HAP-1 (cell line): Measurements from ENCODE around the gene TCF4.

Experiments
- DNase-seq, 2 experiments: peaks; one replicate each; pipeline ENCODE4 v3.0.0-alpha.2; 2016 to 2020; ENCODE audit warnings: low spot score in 2 of 2
- H3K27me3 ChIP-seq: fragments of 250-450 bp; sonication (Bioruptor Pico); 2 replicates; pipeline ENCODE4 v1.5.1; 2020; ENCODE audit warnings: low read depth, mild to moderate bottlenecking, moderate library complexity
- H3K36me3 ChIP-seq: fragments of 250-450 bp; sonication (Bioruptor Pico); replicated peaks from 2 replicates; pipeline ENCODE4 v1.5.1; 2020; ENCODE audit warnings: mild to moderate bottlenecking
- H3K4me1 ChIP-seq: fragments of 250-450 bp; sonication (Bioruptor Pico); 2 replicates; pipeline ENCODE4 v1.5.1; 2020; ENCODE audit warnings: mild to moderate bottlenecking
- H3K4me3 ChIP-seq: fragments of 250-450 bp; sonication (Bioruptor Pico); 2 replicates; pipeline ENCODE4 v1.5.1; 2020; ENCODE audit warnings: mild to moderate bottlenecking, moderate library complexity
- H3K9me3 ChIP-seq: fragments of 250-450 bp; sonication (Bioruptor Pico); 2 replicates; pipeline ENCODE4 v1.5.1; 2020; ENCODE audit warnings: mild to moderate bottlenecking, moderate library complexity
- in situ Hi-C: fragments of 300-500 bp; cut with MboI; formaldehyde crosslinking; loops from 3 replicates; pipeline ENCODE4 v1.14.3; 2020; ENCODE audit warnings: low sequenced_read_pairs, inconsistent platforms, mixed read lengths

Gene TCF4

DNA sequence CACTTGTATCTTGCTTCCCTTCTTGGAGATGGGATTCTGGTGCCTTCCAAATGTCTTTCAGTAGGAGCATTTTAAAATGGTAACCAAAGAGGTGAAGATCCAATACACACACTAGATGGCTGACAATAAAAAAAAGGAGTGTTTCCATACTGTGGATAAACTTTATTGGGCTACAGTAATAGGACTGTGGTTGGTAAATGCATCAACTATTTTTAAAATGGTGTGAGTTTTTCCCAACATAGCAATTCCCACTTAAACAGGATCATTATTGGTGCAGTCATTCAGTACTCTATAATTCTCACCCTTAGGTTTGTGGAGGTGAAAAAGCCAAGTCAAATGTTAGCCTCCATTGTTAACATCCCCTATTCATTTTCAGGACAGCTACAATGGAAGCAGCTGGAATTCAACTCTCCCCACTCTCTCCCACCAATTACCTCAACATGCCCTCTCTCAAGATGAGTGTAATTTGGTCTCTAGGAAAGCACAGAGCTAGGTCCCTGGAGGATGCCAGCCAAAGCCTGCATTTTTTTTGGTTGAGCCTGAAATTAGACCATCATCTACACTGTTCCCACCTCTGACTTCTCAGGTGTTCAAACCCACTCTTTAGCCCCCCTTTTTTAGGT lies 273.3 kb downstream of the TCF4 start:
- H3K4me3 ChIP-seq: no peak overlapping the region
- no peaks in the 10 kb centered on the region for H3K27me3 ChIP-seq
- no peaks in the 10 kb centered on the region for H3K36me3 ChIP-seq
- DNase-seq: no peak
- in situ Hi-C loops: no loop called here
- H3K9me3 ChIP-seq: no peaks in the 10 kb centered on the region
- peaks cover 32% of the 10 kb centered on the region for H3K4me1 ChIP-seq

DNA sequence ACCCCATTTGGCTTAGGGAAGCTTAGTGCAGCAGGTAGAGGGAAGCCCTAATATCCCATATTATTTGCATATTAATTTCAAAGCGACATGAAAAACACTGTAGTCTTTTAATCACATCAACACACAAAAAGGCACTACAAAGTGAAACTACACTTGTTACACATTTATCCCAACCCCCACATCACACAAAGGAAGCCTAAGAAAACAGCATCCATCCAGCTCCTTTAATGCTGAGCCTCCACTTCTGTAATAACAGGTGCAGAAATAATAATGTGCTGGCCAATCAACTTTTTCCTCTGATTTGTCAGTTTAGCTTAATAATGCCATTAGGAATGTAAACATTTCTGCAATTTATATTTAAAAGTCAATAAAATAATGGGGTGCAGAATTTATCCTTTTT lies 274.0 kb downstream of the TCF4 start:
- H3K4me3 ChIP-seq: no peak overlapping the region
- in situ Hi-C loops: no loop called here
- no peaks in the 10 kb centered on the region for H3K27me3 ChIP-seq
- peaks cover 34% of the 10 kb centered on the region for H3K4me1 ChIP-seq
- H3K9me3 ChIP-seq: no peaks in the 10 kb centered on the region
- DNase-seq: no peak
- no peaks in the 10 kb centered on the region for H3K36me3 ChIP-seq

DNA sequence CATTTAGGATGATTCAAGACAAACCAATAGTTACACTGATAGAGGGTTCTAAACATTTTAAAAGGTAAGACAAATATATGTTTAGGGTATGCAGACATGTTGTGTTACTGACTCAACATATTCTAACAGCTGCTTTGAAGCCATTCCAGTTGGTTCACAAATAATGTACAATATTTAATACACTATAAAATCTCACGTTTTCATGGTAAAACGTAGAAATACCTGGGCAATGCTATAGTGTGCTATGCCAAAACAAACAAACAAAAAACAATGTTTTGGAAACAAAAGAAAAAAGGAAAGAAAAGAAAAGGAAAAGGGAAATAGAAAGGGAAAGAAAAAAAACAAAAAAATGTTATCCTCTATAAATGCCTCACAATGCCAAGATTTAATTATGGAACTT lies 277.1 kb downstream of the TCF4 start:
- Histone ChIP-seq H3K4me1 (peaks cover 34% of the 10 kb centered on the region), H3K27me3 (no peaks in the 10 kb centered on the region), H3K36me3 (no peaks in the 10 kb centered on the region), H3K4me3 (no peak overlapping the region), H3K9me3 (no peaks in the 10 kb centered on the region)
- no peak for DNase-seq
- in situ Hi-C loops: no loop called here

DNA sequence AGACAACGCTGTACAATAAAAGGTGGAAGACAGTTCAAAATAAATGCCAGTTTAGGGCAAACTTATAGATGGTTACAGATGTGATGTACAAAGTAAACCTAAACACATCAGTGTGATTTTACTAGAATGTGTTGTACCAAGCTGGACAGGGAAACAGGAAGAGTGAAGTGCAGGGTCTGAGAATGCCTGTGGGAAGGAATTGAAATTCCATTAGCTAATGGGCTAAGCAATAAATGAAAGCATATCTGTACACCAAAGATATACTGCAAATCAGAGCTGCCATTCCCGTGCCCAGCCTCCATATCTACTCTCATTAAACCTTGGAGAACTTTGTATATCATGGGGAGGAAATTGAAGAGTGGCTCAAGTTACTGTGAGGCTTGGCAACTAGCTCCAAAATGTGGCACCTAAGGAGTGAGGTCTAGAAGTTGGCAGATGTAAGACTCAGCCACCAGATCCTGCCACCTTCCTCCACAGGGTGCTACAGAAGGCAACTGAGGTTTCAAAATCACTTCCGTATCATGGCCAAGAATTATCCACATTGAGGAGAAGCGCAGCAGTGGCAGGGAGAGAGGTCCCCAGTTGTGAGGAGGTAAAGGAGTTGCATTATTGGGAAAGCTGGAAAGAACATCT lies 277.8 kb downstream of the TCF4 start:
- no peaks in the 10 kb centered on the region for H3K9me3 ChIP-seq
- H3K36me3 ChIP-seq: no peaks in the 10 kb centered on the region
- in situ Hi-C loops: no loop called here
- peaks cover 34% of the 10 kb centered on the region for H3K4me1 ChIP-seq
- DNase-seq: no peak
- no peaks in the 10 kb centered on the region for H3K27me3 ChIP-seq
- H3K4me3 ChIP-seq: no peak overlapping the region

DNA sequence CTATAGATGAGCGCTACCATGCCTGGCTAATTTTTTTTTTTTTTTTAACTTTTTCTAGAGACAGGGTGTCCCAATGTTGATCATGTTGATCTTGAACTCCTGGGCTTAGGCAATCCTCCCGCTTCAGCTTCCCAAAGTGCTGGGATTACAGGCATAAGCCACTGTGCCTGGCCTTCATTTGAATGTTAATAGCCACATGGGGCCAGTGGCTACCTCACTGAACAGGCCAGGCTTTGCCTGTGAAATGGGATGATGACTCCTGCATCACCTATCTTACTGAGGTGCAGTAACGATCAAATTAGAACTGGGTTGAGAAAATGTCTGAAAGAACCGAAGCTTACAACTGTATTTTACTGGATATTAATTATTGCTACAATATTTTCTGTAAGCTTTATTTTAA lies 278.7 kb downstream of the TCF4 start:
- peaks cover 28% of the 10 kb centered on the region for H3K4me1 ChIP-seq
- H3K36me3 ChIP-seq: no peaks in the 10 kb centered on the region
- H3K9me3 ChIP-seq: no peaks in the 10 kb centered on the region
- H3K4me3 ChIP-seq: no peak overlapping the region
- DNase-seq: no peak
- in situ Hi-C loops: no loop called here
- no peaks in the 10 kb centered on the region for H3K27me3 ChIP-seq

DNA sequence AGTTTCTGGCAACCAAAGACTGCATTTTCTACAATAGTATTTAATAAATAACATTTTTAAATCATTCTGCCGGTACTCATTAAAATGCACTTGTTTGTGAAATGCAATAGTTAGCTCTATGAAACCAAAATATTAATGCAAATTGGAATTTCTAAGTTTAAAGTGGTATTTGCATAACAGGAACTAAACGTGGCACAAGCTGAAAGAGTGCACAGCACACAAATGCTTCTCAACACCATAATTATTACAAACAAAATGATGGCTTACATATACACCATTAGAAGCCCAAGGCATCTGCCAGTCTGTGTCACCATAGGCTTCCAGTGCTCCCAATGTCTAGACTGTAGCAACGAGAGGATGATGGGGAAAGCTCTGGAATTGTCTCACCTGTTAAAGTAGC lies 280.5 kb downstream of the TCF4 start:
- Histone ChIP-seq H3K27me3 (no peaks in the 10 kb centered on the region), H3K36me3 (no peaks in the 10 kb centered on the region), H3K4me1 (peaks cover 10% of the 10 kb centered on the region), H3K9me3 (no peaks in the 10 kb centered on the region), H3K4me3 (no peak overlapping the region)
- no peak for DNase-seq
- in situ Hi-C loops: no loop called here

DNA sequence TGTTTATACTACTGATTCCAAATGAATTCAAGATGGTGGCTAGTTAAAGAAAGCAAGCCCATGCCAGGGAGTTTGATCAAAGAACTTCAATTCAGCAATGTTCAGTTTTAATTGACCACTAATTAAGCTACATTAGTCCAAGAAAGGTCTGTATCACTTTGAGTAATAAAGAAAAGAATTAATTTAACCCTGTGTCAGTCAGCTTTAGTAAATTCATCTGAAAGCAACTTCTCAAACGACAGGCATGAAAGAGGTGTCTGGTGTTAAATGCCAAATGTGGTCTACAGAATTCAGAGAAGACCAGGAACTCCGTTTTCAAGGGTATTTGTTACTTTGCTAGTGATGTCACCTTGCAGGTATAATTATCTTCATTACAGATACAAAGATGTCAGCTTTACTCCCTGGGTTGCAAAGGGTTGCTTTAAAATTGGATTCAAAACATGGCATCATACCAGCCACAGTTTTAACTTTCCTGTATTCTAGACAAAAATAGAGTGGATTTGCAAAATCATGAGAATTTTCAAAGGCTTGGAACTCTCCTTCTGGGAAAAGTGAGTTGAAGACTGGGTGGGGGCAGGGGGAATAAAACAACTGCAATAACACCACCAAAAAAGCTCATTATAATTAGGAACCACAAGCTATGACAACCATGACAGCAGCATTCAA lies 281.5 kb downstream of the TCF4 start:
- no peak for DNase-seq
- peaks cover 15% of the 10 kb centered on the region for H3K4me1 ChIP-seq
- H3K27me3 ChIP-seq: no peaks in the 10 kb centered on the region
- in situ Hi-C loops: no loop called here
- H3K36me3 ChIP-seq: no peaks in the 10 kb centered on the region
- H3K9me3 ChIP-seq: no peaks in the 10 kb centered on the region
- no peak overlapping the region for H3K4me3 ChIP-seq

DNA sequence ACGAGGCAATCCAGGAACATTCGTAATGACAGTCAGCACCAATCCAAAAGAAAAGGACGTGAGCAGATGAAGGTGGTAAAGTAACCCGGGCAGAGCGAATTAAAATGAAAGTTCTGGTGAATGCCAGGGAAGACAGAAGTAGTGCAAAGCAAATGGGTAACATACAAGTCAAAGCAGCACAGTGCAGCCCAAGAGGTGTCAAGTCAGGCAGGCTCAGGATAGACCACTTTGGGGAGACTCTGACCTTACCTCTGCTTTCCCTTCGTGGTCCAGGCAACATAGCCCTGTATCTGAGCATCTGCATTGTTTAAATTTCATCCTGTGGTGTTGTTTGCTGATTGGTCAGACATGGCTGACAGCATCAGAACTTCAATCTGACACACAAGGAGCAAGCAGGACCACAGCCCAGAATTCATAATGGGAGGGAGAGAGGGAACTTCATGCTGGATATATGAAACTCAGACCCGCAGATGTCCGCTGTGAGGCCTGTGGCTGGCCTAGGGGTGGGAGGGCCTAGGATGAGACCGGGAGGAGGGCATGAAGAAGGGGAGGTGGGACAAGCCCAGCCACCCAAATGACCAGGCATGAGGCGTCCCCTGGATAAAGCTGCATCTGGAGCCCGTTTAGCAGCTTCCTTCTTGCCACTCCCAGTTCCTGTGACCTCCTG lies 285.7 kb downstream of the TCF4 start:
- Histone ChIP-seq H3K27me3 (no peaks in the 10 kb centered on the region), H3K36me3 (no peaks in the 10 kb centered on the region), H3K9me3 (no peaks in the 10 kb centered on the region), H3K4me3 (no peak overlapping the region), H3K4me1 (peaks cover 8% of the 10 kb centered on the region)
- in situ Hi-C loops: no loop called here
- no peak for DNase-seq

DNA sequence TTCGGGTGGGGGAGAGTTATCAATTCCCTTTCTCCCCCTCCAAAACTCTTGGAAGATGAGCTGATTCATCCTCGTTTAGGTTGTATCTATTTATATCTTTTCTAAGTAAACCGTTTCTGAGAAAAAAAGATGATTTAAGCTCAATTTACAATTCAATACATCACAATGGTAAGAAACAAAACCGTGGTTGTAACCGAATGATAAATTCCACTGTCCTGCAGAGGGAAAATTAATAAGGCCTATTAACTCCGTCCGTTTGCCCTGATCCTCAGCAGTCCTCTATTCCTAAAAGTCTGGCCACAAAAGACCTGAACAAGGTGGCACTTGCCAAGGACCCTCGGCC lies 286.2 kb downstream of the TCF4 start:
- in situ Hi-C loops: no loop called here
- no peaks in the 10 kb centered on the region for H3K36me3 ChIP-seq
- H3K4me3 ChIP-seq: no peak overlapping the region
- H3K27me3 ChIP-seq: no peaks in the 10 kb centered on the region
- DNase-seq: peak in 1 of 2 experiments; percentile 40
- H3K4me1 ChIP-seq: peaks cover 8% of the 10 kb centered on the region
- no peaks in the 10 kb centered on the region for H3K9me3 ChIP-seq

DNA sequence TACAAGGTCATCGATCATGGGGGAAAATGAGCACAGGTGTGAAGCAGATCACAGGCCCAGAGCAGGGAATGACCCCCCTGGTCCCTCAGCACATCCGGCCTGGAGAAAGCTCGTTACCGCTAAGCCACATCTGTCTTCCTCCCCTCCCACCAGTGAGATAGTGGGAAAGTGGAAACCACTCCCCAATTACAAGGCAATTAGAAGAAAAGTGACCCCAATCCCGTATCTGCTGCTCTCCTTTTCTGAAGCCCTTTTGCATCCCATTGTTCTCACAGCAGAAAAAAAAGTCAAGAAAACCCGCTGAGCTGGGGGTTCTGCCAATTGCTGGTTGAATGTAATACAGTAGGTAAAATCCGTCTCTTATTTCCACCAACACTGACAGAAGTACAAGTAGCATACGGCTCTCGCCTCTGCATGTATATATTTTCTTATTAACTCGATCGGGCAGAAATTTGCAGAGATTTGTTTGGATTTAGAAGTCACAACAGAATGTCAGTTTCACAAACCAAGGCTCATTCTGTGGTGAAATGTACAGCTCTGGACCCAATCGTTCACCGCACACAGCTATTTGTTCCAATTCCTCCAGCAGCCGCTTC lies 287.0 kb downstream of the TCF4 start:
- DNase-seq: no peak
- Histone ChIP-seq H3K4me3 (no peak overlapping the region), H3K36me3 (no peaks in the 10 kb centered on the region), H3K9me3 (no peaks in the 10 kb centered on the region), H3K27me3 (no peaks in the 10 kb centered on the region), H3K4me1 (peaks cover 8% of the 10 kb centered on the region)
- in situ Hi-C loops: no loop called here

DNA sequence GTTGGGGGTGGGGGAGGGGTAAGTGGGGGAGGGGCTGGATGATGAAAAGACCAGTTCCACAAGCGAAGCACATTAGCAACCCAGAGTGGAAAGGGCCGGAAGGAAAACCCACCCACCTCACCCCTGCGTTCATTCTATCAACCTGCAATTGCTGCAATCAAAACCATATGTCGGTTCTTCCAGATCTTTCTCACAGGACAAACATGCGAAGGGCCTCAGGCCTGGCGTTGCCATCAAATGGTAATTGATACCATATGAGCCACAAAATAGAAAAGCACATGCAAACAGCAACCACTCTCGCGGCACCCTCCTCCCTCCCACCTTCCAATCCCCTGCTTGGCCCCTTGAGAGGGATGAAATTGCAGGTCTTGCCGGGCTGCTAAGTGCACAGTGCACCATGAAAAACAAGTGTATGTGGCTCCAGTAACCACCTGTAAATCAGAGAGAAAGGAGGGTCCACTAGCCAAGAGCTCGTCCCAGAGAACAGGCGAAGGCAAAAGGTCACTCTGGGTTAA lies 287.5 kb downstream of the TCF4 start:
- DNase-seq: no peak
- peaks cover 8% of the 10 kb centered on the region for H3K4me1 ChIP-seq
- H3K27me3 ChIP-seq: no peaks in the 10 kb centered on the region
- in situ Hi-C loops: no loop called here
- no peak overlapping the region for H3K4me3 ChIP-seq
- no peaks in the 10 kb centered on the region for H3K36me3 ChIP-seq
- H3K9me3 ChIP-seq: no peaks in the 10 kb centered on the region

DNA sequence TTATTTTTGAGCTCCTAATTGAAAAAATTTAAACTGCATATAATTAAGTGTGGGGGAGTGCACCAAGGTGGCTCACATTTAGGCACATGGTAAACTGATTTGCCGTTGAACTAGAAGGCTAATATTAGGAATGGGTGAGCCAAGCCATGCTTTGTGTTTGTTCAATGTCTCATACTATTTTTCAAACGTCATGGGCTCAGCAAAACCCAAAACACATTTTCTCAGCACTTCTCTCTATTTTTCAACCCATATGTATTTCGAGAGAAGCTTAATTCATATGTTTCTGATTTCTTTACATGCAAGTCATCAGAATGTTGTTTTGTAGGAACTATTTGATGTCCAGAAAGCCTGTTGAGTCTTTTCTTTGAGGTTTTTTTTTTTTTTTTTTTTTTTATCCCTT lies 291.2 kb downstream of the TCF4 start:
- Histone ChIP-seq H3K9me3 (no peaks in the 10 kb centered on the region), H3K4me3 (no peak overlapping the region), H3K4me1 (peaks cover 4% of the 10 kb centered on the region), H3K36me3 (no peaks in the 10 kb centered on the region), H3K27me3 (no peaks in the 10 kb centered on the region)
- in situ Hi-C loops: no loop called here
- no peak for DNase-seq

DNA sequence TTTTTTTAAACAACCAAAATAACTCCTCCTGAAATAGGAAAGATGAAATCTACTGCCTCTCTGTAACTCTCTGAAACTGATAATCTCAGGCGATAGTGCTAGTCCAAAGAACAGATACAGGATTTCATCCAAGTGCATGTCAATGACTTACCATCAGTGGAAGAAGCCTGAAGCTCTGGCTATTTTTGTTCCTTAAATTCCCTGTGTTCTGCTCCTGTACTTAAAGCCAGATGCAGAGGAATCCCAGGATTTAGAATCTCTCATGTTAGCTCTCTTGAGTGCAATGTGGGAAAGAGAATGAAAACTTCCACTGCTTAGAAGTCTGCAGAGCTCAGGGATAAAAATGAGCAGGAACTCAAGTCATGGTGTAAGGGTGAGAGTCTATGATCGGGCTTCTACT lies 291.9 kb downstream of the TCF4 start:
- Histone ChIP-seq H3K4me3 (no peak overlapping the region), H3K36me3 (no peaks in the 10 kb centered on the region), H3K27me3 (no peaks in the 10 kb centered on the region), H3K9me3 (no peaks in the 10 kb centered on the region), H3K4me1 (no peaks in the 10 kb centered on the region)
- no peak for DNase-seq
- in situ Hi-C loops: no loop called here

DNA sequence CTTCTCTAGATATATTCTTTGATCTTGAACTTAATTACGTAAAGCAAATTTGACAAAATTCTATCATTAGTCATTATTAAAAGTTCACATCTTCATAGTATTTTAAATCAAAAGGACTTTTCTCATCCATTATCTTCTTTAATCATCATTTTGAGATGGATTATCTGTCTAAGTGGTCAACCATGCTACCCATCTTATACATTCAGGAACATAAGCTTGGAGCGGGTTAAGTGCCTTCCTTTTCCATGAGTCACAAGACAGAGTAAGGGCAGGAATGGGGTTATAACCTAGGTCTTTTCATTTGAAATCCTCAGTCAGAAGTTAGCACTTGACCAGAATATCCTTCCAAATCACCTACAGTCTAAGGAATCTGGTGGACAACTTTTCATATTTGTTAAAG lies 297.1 kb downstream of the TCF4 start:
- no peaks in the 10 kb centered on the region for H3K9me3 ChIP-seq
- no peaks in the 10 kb centered on the region for H3K4me1 ChIP-seq
- in situ Hi-C loops: no loop called here
- no peak overlapping the region for H3K4me3 ChIP-seq
- H3K36me3 ChIP-seq: no peaks in the 10 kb centered on the region
- no peaks in the 10 kb centered on the region for H3K27me3 ChIP-seq
- DNase-seq: no peak
